ENCODE data around the gene TMEM139.
A peak's percentile ranks its signal among the peaks of the same experiment; 100 is the strongest.
"Not testable (repeated sequence)": the region's sequence is repeated elsewhere in the genome, so short reads cannot be mapped to it uniquely, and the experiment has no call there.

The TMEM139 gene

GRCh38 chr7:143289421-143289820 is 4.7 kb downstream of the TMEM139 start:
- DNase-seq (ENCODE audit: low spot score), result no peak

- not testable (repeated sequence) for DNase-seq (ENCODE audit: low spot score)
Measured at GRCh38 chr7:143289888-143290287, 5.1 kb downstream of the TMEM139 start.

GRCh38 chr7:143290293-143290692 is 5.5 kb downstream of the TMEM139 start:
- no peak for DNase-seq (ENCODE audit: low spot score)

- no peak for DNase-seq (ENCODE audit: low spot score)
Measured at GRCh38 chr7:143292876-143293275, 8.1 kb downstream of the TMEM139 start.

- no peak for DNase-seq (ENCODE audit: low spot score)
Measured at GRCh38 chr7:143295870-143296269, 11.1 kb downstream of the TMEM139 start.

- no peak for DNase-seq (ENCODE audit: low spot score)
Measured at GRCh38 chr7:143296686-143297085, 11.9 kb downstream of the TMEM139 start.

GRCh38 chr7:143299346-143299745 is 14.6 kb downstream of the TMEM139 start:
- DNase-seq (ENCODE audit: low spot score), result no peak

- DNase-seq (ENCODE audit: low spot score), result no peak
Measured at GRCh38 chr7:143299840-143300239, 15.1 kb downstream of the TMEM139 start.

GRCh38 chr7:143300959-143301935 is 16.5 kb downstream of the TMEM139 start:
- no peak for DNase-seq (ENCODE audit: low spot score)

- DNase-seq (ENCODE audit: low spot score), result no peak
Measured at GRCh38 chr7:143303733-143304132, 19.0 kb downstream of the TMEM139 start.

GRCh38 chr7:143304938-143305337 is 20.2 kb downstream of the TMEM139 start:
- no peak for DNase-seq (ENCODE audit: low spot score)

GRCh38 chr7:143305423-143306070 is 20.8 kb downstream of the TMEM139 start:
- DNase-seq (ENCODE audit: low spot score), result no peak

- DNase-seq (ENCODE audit: low spot score), result no peak
Measured at GRCh38 chr7:143308632-143309031, 23.9 kb downstream of the TMEM139 start.

- DNase-seq (ENCODE audit: low spot score), result no peak
Measured at GRCh38 chr7:143314127-143314526, 29.4 kb downstream of the TMEM139 start.

GRCh38 chr7:143315776-143316175 is 31.0 kb downstream of the TMEM139 start, which contains the start of gene CLCN1:
Gene CLCN1 (plus strand): TSS chr7:143316111. CDS start chr7:143316213, 102 bp downstream.
- no peak for DNase-seq (ENCODE audit: low spot score)

- DNase-seq (ENCODE audit: low spot score), result peak; percentile 66
Measured at GRCh38 chr7:143316492-143316891, 31.7 kb downstream of the TMEM139 start.

GRCh38 chr7:143318661-143319060 is 33.9 kb downstream of the TMEM139 start:
- no peak for DNase-seq (ENCODE audit: low spot score)

GRCh38 chr7:143320620-143321019 is 35.9 kb downstream of the TMEM139 start:
- DNase-seq (ENCODE audit: low spot score), result no peak

GRCh38 chr7:143321242-143321641 is 36.5 kb downstream of the TMEM139 start:
- no peak for DNase-seq (ENCODE audit: low spot score)

GRCh38 chr7:143321734-143322133 is 37.0 kb downstream of the TMEM139 start:
- DNase-seq (ENCODE audit: low spot score), result no peak

- DNase-seq (ENCODE audit: low spot score), result no peak
Measured at GRCh38 chr7:143322760-143323633, 38.2 kb downstream of the TMEM139 start.

GRCh38 chr7:143323653-143324052 is 38.9 kb downstream of the TMEM139 start:
- DNase-seq (ENCODE audit: low spot score), result no peak

Measured in putamen (tissue), 1 donor.